Fibroblast of lung (primary cell): ENCODE data around the gene STXBP6. TPM values are rescaled to one million over a fixed set of nuclear protein-coding genes. Genes with fewer than 3 reads are reported as not detected.

Experiments used
- DNase-seq, 2 donors: peaks; one replicate each; pipeline versions ENCODE4 v3.0.0 to v3.0.0-alpha.2; 2010; ENCODE audit warnings: low read depth in 2 of 2
- H2AFZ ChIP-seq: 2 replicates; pipeline ENCODE4 v1.5.1; 2012; ENCODE audit warnings: low read length, control low read depth, inconsistent platforms
- H3K27ac ChIP-seq: 2 replicates; pipeline ENCODE4 v1.5.1; 2011; ENCODE audit warnings: low read length, control low read depth; ENCODE audit not compliant: insufficient read depth
- H3K27me3 ChIP-seq: 2 replicates; pipeline ENCODE4 v1.5.1; 2011; ENCODE audit warnings: mild to moderate bottlenecking, low read length; ENCODE audit not compliant: control insufficient read depth, insufficient read depth
- H3K36me3 ChIP-seq: 2 replicates; pipeline ENCODE4 v1.5.1; 2011; ENCODE audit warnings: low read length; ENCODE audit not compliant: control insufficient read depth, insufficient read depth
- H3K4me1 ChIP-seq: 2 replicates; pipeline ENCODE4 v1.5.1; 2011; ENCODE audit warnings: low read length; ENCODE audit not compliant: control insufficient read depth, insufficient read depth; ENCODE audit errors: extremely low read depth
- H3K4me2 ChIP-seq: 2 replicates; pipeline ENCODE4 v1.5.1; 2011; ENCODE audit warnings: low read length, control low read depth; ENCODE audit not compliant: insufficient read depth; ENCODE audit errors: extremely low read depth
- H3K4me3 ChIP-seq, 4 experiments: fragments of 200-600 bp in 1 of 4; sonication (generic) in 1 of 4; replicated peaks in 1 of 4; 2 replicates each; pipeline ENCODE4 v1.5.1; 2011 to 2016; ENCODE audit warnings: low read length in 4 of 4, low read depth in 3 of 4, mild to moderate bottlenecking in 3 of 4, control low read depth in 2 of 4, inconsistent platforms in 1 of 4, mixed read lengths in 1 of 4; ENCODE audit not compliant: insufficient read depth in 1 of 4; ENCODE audit errors: control extremely low read depth in 1 of 4
- H3K79me2 ChIP-seq: 2 replicates; pipeline ENCODE4 v1.5.1; 2012; ENCODE audit warnings: mild to moderate bottlenecking, low read length, inconsistent platforms; ENCODE audit not compliant: control insufficient read depth, insufficient read depth
- H3K9ac ChIP-seq: 2 replicates; pipeline ENCODE4 v1.5.1; 2011; ENCODE audit warnings: mild to moderate bottlenecking, low read length, control low read depth; ENCODE audit not compliant: insufficient read depth
- H3K9me3 ChIP-seq: 2 replicates; pipeline ENCODE4 v1.5.1; 2012; ENCODE audit warnings: low read depth, low read length; ENCODE audit not compliant: control insufficient read depth, insufficient read depth
- H4K20me1 ChIP-seq: 2 replicates; pipeline ENCODE4 v1.5.1; 2011; ENCODE audit warnings: low read length; ENCODE audit not compliant: control insufficient read depth, insufficient read depth; ENCODE audit errors: extremely low read depth
- EZH2 ChIP-seq: IDR thresholded peaks from 2 replicates; pipeline ENCODE4 v1.5.1; 2012; ENCODE audit warnings: low read length, control low read depth, mild to moderate bottlenecking; ENCODE audit errors: missing control alignments
- polyA plus RNA-seq, 2 donors: library from polyadenylated mRNA; depleted of rRNA in 1 of 2; stranded (reverse) in 1 of 2; unstranded in 1 of 2; fragments of >200 nt; gene quantifications; 2 replicates each; pipeline ENCODE4 v1.2.1, GENCODE V29; 2011 to 2012; ENCODE audit warnings: missing spikeins in 1 of 2
- total RNA-seq: library from RNA; depleted of rRNA; stranded (reverse); fragments of >200 nt; gene quantifications from 2 replicates; pipeline ENCODE4 v1.2.1, GENCODE V29; 2014
- TF ChIP-seq, protein P1 (sequence below), 2 donors: IDR thresholded peaks in 1 of 2; conservative IDR thresholded peaks in 1 of 2; 1 replicate in 1 of 2; 2 replicates in 1 of 2; pipeline ENCODE4 v1.5.1; 2011 to 2012; ENCODE audit warnings: low read length in 2 of 2, control low read depth in 1 of 2, inconsistent platforms in 1 of 2, low read depth in 1 of 2, mild to moderate bottlenecking in 1 of 2

Gene STXBP6
- total and polyA plus RNA-seq, 2 donors (not counting 1 experiment from before 2014, with no cell fraction given) = 4.5 to 17.8 TPM

DNA sequence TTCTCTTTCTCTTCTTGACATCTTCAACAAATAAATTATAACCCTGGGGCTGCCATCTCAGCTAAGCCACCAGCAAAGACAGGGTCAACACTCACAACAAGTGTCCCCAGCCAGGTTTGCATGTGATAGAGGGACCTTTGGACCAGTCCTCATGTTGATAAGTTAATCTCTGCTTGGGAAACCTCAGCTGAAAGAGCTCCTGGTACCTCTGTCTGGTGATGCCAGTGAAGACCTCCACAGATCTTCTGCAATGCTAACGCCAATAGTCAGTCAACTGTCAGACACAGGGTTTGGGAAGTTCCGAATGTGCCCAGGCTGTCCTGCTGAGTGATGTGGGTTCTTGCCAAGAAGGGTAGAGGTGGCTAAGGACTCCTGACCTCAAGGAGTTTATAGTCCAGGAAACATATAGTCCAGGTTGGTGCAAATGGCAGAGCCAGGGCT is 236.1 kb downstream of the STXBP6 start:
- Histone ChIP-seq H4K20me1 (no peaks in the 10 kb centered on the region), H3K36me3 (no peaks in the 10 kb centered on the region), H3K27me3 (no peaks in the 10 kb centered on the region), H3K4me2 (no peak overlapping the region), H2AFZ (no peak overlapping the region), H3K9me3 (no peaks in the 10 kb centered on the region), H3K79me2 (no peaks in the 10 kb centered on the region), H3K4me1 (no peaks in the 10 kb centered on the region), H3K9ac (no peak overlapping the region), H3K4me3 (no peak overlapping the region), H3K27ac (no peak overlapping the region)
- TF ChIP-seq, protein P1, sequence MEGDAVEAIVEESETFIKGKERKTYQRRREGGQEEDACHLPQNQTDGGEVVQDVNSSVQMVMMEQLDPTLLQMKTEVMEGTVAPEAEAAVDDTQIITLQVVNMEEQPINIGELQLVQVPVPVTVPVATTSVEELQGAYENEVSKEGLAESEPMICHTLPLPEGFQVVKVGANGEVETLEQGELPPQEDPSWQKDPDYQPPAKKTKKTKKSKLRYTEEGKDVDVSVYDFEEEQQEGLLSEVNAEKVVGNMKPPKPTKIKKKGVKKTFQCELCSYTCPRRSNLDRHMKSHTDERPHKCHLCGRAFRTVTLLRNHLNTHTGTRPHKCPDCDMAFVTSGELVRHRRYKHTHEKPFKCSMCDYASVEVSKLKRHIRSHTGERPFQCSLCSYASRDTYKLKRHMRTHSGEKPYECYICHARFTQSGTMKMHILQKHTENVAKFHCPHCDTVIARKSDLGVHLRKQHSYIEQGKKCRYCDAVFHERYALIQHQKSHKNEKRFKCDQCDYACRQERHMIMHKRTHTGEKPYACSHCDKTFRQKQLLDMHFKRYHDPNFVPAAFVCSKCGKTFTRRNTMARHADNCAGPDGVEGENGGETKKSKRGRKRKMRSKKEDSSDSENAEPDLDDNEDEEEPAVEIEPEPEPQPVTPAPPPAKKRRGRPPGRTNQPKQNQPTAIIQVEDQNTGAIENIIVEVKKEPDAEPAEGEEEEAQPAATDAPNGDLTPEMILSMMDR (conservative IDR thresholded peaks at IDR 0.05 in 1 of 2, IDR thresholded peaks at IDR 0.05 in 1 of 2; ENCODE audit: low read depth in 1 of 2, low read length in 2 of 2) = no peak
- no peak for TF ChIP-seq EZH2
- DNase-seq = no peak

DNA sequence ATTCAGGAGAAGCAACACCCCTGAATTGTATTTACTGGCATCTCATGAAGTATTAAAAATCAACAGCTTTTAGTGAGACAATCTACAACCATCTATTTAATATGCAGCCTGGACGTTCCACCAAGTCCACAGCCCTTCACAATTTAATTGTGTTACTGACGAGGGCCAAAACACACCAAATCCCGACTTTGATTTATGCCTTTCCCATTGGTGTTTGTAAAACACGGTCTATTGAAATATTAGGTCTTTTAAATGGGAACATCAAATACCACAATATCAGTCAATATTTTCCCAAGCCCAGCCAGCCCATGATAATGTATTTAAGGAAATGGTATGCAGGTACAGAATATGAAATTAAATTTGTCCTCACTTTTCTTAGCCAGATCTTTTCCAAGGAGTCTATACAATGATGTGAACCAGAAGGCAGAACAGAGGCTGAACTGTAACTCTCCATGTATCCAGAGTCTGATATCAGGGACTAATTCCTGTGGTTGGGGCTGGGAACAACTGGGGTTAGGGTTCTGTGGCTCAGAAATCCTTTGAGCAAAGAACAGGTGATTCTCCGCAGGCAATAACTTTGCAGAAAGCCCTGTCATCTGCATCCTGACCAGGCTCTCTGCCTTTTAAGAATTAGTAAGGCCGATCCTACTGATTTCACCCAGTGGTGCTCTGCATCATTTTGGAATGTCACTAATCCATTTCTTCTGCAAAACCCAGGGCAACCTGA is 236.7 kb downstream of the STXBP6 start:
- TF ChIP-seq, protein P1 (conservative IDR thresholded peaks at IDR 0.05 in 1 of 2, IDR thresholded peaks at IDR 0.05 in 1 of 2; ENCODE audit: low read depth in 1 of 2, low read length in 2 of 2) = no peak
- no peak for TF ChIP-seq EZH2
- Histone ChIP-seq H3K9me3 (no peaks in the 10 kb centered on the region), H3K4me1 (no peaks in the 10 kb centered on the region), H3K27ac (no peak overlapping the region), H3K4me2 (no peak overlapping the region), H3K36me3 (no peaks in the 10 kb centered on the region), H3K4me3 (no peak overlapping the region), H2AFZ (no peak overlapping the region), H4K20me1 (no peaks in the 10 kb centered on the region), H3K79me2 (no peaks in the 10 kb centered on the region), H3K9ac (no peak overlapping the region), H3K27me3 (no peaks in the 10 kb centered on the region)
- DNase-seq = no peak

DNA sequence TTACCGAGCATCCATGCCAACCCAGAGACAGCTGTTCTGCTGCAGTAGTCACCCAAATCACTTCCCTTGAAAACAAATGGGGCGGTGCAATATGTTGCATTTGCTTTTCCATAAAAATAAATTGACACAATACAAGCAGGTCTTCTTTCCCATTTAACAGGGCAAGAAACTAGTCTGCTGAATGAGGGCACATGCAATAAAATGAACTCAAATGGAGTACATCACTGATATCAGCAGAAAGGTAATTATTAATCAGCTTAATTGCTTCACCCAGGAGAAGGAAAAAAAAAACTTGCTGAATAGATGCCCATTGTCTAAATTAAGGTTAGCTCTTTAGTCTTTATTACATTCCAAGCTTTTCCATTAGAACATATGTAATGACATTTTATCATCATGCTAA is 240.8 kb downstream of the STXBP6 start:
- Histone ChIP-seq H3K79me2 (no peaks in the 10 kb centered on the region), H3K4me2 (no peak overlapping the region), H3K9ac (no peak overlapping the region), H3K27me3 (no peaks in the 10 kb centered on the region), H3K4me1 (no peaks in the 10 kb centered on the region), H3K36me3 (no peaks in the 10 kb centered on the region), H2AFZ (no peak overlapping the region), H3K27ac (no peak overlapping the region), H3K9me3 (no peaks in the 10 kb centered on the region), H3K4me3 (no peak overlapping the region), H4K20me1 (no peaks in the 10 kb centered on the region)
- DNase-seq = no peak
- TF ChIP-seq, protein P1 (conservative IDR thresholded peaks at IDR 0.05 in 1 of 2, IDR thresholded peaks at IDR 0.05 in 1 of 2; ENCODE audit: low read depth in 1 of 2, low read length in 2 of 2) = no peak
- TF ChIP-seq EZH2 = no peak
